NB4 (cell line): Measurements from ENCODE around the gene JPH3.

ENCODE experiments used
- CTCF ChIP-seq: IDR thresholded peaks from one replicate; pipeline ENCODE4 v1.5.1; 2012; ENCODE audit warnings: low read depth, low read length
- MAX ChIP-seq: IDR thresholded peaks from 2 replicates; pipeline ENCODE4 v1.6.1; 2011; ENCODE audit warnings: low read depth, low read length
- MYC ChIP-seq: IDR thresholded peaks from 2 replicates; pipeline ENCODE4 v1.6.1; 2011; ENCODE audit warnings: low read depth, low read length
- POLR2A ChIP-seq: IDR thresholded peaks from 2 replicates; pipeline ENCODE4 v1.6.1; 2011; ENCODE audit warnings: mild to moderate bottlenecking; ENCODE audit not compliant: insufficient read length; ENCODE audit errors: extremely low read depth

- no peak for TF ChIP-seq CTCF
- no peak for TF ChIP-seq MAX
- no peak for TF ChIP-seq POLR2A
- no peak for TF ChIP-seq MYC
Observed at GRCh38 chr16:87571868-87572244, 30.5 kb upstream of the JPH3 start.
